Mucosa of gallbladder (tissue), 1 donor: ENCODE measurements around the gene ASPA. TPM values are rescaled to one million over a fixed set of nuclear protein-coding genes. Genes with fewer than 3 reads are reported as not detected.
A peak's percentile ranks its signal among the peaks of the same experiment; 100 is the strongest.

Source experiments
- DNase-seq: peaks from one replicate; pipeline ENCODE4 v3.0.0-alpha.2; 2020; ENCODE audit warnings: low spot score
- total RNA-seq: library from RNA; stranded (reverse); gene quantifications from one replicate; pipeline ENCODE4 v1.2.1, GENCODE V29; 2021
- donor health status: DM: no; HTN: no; CAD: no.

The ASPA gene
- total RNA-seq, 1 donor from 2014 or later = 2.4 TPM

DNA sequence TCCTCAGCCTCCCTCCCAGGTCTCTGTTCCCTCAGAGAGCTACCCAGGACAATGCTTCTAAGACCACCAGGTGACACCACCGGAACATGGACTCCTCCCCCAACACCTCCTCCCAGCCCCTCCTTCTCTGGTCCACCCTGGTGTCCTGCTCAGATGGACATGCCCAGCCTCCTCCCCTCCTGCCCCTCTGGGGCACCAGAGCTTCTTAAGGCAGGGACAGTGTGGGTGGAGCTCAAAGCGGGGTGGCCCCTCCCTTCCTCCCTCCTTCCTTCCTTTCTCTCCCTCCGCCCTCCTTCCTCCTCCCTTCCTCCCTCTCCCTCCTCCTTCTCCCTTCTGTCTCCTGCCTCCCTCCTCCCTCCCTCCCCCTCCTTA lies 59.1 kb downstream of the ASPA start:
- DNase-seq = no peak

DNA sequence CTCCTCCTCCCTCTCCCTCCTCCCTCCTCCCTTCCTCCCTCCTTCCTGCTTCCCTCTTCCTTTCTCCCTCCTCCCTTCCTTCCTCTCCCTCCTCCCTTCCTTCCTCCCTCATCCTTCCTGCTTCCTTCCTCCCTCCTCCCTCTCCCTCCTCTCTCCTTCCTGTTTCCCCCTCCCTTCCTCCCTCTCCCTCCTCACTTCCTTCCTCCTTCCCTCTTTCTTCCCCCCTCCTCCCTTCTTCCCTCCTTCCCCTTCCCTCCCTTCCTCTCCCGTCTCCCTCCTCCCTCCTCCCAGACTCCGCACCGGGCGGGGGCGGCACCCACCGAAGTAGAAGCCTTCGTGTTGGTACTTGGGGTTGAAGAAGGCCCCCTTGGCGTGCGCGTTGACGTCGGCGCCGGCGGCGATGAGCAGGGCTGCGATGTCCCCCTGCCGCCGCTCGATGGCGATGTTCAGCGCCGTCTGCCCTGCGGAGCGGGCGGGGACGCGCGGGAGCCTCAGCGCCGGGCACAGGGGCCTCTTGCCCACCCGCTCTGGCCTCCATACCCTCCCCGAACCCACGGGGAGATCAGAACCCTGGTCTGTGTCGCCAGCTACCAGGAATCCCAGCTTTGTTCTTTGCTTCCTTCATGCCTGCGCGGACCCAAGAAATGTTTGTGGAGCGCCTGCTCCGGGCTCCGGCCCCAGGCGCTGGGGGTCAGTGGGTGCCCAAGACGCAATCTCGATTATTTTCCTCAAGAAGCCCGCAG lies 59.6 kb downstream of the ASPA start:
- DNase-seq = peak; percentile 45

DNA sequence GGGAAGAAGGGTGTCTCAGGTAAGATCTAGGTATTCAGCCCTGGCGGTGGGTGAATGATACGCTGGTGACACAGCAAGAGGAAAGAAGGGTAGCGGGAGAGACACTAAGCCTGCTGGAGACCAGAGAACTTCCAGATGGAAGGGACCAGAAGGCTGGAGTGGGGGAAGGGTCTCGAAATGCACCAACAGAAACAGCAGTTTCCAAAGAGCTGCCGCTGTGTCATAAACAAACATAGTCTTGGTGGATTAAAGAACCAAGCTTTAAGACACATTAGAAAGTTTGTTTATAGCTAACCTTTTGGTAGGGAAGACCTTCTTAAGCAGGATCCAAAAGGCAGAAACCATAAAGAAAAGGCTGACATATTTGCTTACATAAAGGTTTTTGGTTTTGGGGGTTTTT lies 60.9 kb downstream of the ASPA start:
- DNase-seq = no peak

DNA sequence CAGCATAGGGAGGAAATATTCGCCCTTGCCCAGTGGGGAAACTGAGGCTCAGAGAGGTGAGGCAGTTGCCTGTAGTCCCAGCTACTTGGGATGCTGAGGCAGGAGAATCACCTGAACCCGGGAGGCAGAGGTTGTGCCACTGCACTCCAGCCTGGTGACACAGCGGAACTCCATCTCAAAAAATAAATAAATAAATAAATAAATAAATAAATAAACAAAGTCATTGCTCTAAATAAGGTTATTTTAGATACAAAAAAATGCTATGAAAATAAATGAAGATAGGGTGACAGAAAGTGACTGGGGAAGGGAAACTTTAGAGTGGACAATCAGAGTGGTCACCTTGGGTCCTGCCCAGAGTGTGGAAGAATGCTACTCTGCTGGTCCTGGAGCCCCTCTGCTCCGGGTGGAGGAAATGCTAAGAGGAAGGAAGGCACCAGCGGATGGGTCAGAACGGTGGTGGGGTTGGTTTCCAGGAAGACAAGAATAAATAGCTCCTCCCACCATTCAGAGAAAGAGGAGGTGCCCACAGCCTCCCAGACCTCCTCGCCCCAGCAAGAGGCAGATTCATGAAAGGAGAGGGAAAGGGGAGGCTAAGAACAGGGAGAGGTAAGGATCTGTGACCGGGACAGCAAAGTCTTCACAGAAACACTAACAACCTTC lies 64.2 kb downstream of the ASPA start:
- no peak for DNase-seq

DNA sequence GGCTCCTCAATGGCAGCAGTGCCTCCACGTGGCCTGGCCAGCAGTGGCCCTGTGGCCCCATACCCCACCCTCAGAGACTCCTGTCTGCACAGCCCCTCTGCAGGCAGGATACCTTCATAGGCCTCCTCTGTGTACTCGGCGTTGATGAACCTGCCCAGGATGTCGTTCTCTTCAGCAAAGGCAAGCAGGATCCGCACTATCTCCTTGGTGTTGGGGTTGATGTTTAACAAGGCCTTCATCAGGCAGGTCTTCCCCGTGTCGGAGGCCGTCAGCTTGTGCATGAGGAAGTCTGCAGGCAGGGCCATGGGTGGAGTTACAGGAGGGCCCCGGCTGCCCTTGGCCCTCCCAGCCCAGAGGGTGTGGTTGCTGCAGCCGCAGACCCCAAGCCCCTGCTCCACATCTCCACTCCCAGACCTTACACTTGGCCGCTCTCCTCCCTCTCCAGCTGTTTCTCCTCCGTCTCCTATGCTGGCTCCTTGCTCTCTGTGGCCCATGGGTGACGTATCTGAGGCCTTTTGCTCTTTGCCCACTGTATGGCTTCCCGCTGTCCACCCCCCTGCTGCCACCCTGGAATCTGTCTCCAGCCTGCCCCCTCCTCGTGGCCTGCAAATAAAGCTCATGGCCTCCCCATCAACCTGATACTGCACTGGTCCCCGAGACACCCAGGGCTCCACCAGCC lies 66.8 kb downstream of the ASPA start:
- no peak for DNase-seq

DNA sequence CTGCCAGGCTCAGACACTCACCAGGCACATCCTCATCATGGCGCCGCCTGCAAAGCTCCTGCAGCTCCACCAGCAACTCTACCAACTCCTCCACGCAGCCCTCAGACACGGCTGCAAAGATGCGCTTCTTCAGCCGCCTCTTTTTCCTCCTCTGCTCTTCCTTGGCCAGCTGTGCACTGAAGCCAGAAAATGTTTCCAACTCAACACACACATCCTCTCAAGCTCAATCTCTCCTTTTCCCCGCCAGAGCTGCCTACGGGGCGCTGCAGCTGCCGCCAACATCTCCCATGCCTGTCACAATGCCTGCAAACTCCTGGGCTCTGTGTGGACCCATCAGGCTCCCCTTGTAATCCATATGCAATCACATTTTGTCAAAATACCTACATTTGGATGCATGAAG lies 67.7 kb downstream of the ASPA start:
- no peak for DNase-seq

DNA sequence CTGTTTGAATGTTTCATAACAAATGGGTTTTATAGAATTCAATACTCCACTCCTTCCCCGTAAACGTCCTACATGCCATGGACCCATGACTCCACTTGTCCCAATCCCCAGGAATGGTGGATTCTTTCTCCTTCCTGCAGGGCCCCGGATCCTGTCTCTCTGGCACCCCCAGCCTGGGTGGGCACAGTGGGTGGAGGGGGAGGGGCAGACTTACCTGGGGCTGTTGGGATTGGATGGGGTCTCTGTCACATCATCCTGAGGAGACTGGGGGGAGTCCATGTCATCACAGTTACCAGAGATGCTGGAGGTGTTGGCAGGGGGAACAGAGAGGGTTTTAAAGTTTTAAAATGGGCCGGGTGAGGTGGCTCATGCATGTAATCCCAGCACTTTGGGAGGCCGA lies 68.6 kb downstream of the ASPA start:
- no peak for DNase-seq

DNA sequence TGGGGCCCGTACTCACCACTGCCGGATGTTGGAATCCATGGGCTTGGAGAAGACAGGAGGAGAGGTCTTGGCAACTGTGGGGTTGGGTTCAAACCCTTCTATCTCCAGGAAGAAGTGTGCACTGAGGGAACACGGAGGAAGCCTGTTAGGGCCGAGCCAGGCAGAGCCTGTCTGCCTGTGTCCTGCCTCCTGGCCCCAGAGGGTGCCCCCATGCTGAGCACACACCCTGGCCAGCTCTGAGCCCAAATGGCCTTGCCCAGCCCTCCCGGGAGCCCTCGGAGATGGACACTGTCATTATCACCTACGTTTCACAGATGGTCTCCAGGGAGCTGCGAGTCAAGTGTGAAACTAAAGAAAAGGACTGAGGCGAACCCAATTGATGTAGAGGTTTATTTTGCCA lies 69.4 kb downstream of the ASPA start:
- no peak for DNase-seq

DNA sequence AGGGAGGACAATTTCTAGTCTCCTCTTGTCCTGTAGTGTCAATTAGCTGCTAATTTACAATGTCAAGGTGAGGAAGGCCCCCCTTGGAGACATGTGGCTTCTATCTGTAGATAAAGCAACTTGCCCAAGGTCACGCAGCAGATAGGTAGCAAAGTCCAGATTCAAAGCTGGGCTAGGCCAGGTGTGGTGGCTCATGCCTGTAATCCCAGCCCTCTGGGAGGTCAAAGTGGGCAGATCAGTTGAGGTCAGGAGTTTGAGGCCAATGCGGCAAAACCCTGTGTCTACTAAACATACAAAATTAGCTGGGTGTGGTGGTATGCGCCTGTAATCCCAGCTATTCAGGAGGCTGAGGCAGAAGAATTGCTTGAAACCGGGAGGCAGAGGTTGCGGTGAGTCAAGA lies 70.7 kb downstream of the ASPA start:
- DNase-seq = no peak

DNA sequence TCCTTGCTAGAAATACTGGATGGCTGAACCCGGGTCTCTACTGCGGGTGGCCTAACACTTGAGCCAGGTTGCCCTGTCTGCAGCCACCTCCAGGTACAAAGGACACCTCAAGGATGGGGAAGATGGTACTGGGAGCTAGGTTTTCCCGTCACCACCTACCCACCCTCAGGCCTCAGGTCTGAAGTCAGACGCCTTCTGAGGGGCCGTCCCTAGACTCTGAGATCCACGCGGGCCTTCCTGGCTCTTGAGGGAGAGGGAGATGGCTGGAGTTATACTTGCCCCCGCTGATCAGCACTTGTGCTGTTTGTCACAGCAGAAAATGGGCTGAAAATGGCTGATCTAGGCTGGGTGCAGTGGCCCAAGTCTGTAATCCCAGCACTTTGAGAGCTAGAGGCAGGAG lies 71.2 kb downstream of the ASPA start:
- no peak for DNase-seq

DNA sequence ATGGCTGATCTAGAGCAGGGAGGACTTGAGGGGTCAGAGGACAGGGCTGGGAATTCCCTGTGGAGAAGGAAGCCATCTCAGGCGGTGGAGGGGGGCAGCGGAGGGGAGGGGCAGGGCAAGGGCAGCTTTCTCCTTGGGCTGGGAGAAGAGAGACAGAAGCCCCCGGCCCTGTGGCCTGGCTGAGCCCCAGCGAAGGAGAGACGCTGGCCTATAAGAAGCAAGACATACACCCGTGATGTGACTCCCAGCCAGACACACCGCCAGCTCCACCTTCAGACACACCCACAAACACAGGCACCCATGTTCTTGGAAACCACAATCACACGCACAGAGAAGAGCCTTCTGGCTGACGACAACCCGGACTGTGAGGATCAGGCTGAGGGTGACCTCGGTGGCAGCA lies 71.8 kb downstream of the ASPA start:
- DNase-seq = no peak

DNA sequence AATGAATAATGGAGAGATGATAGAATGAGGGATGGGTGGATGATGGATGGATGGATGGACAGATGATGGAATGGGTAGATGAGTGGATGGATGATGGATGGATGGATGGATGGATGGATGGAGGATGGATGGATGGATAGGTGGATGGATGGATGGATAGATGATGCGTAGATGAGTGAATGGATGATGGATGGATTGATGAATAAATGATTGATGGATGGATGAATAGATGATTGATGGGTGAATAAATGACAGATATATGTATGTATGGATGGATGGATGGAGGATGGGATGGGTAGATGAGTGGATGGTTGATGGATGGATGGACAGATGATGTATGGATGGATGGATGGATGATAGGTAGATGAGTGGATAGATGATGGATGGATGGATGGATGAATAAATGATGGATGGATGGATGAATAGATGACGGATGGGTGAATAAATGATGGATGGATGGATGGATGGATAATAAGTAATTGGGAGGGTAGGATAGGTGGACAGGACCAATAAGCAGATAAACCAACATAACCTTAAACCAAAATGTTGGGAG lies 73.9 kb downstream of the ASPA start:
- DNase-seq = no peak

DNA sequence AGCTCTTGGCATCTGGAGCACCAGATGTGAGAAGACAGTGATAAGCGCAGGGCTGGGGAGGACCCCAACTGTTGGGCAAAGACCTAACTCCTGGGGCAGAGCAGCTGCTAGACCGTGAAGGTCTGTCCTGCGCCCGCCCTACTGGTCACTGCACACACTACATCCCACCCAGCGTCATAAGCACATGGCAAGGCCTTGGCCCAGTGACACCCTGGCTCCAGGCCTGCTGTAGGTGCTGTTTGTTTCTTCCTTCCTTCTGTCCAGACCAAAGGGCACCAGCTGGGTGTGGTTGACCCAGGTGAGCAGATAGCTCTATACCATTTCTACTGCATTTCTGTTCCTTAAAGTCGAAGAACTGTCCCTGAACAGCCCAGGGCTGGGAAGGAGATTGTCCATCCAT lies 75.4 kb downstream of the ASPA start:
- DNase-seq = no peak

DNA sequence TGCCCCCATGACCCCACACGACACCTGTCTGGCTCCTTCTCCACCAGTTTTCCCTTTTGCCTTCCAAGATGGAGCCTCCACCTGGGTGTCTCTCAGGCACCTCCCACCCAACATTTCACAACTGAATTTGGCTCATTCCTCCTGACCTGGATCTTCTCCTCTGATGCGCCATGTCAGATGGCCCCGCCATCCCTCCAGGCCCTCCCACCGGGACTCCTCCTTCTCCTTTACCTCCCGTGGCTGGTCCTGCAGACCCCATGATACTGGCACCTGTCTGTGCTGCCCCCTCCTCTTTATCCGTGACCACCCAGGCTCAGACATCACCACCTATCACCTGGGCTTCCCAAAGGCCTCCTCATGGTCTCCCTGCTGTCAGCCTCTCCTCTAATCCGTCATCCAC lies 77.1 kb downstream of the ASPA start:
- no peak for DNase-seq

Other genes starting within 250 kb of the ASPA start
- gene OR3A1, start 177.6 kb upstream of the ASPA start, total RNA-seq = 0.81 TPM
- 3.0 TPM for gene OR3A2, start 89.7 kb upstream of the ASPA start, total RNA-seq
- not detected for gene OR1E1, start 77.6 kb upstream of the ASPA start, total RNA-seq
- not detected for gene OR3A3, start 64.6 kb upstream of the ASPA start, total RNA-seq
- gene OR1E2, start 42.2 kb upstream of the ASPA start, total RNA-seq = not detected
- gene SPATA22, start 4.2 kb upstream of the ASPA start, total RNA-seq = 0.32 TPM
- 5.7 TPM for gene TRPV3, start 81.8 kb downstream of the ASPA start, total RNA-seq
- gene TRPV1, start 133.4 kb downstream of the ASPA start, total RNA-seq = 6.4 TPM
- gene SHPK, start 160.3 kb downstream of the ASPA start, total RNA-seq = 14.5 TPM
- 13.4 TPM for gene CTNS, start 160.8 kb downstream of the ASPA start, total RNA-seq
- gene TAX1BP3, start 192.6 kb downstream of the ASPA start, total RNA-seq = 158 TPM
- 35.7 TPM for gene EMC6, start 192.8 kb downstream of the ASPA start, total RNA-seq
- 2.0 TPM for gene P2RX5, start 220.2 kb downstream of the ASPA start, total RNA-seq
- 0.32 TPM for gene HASPIN, start 247.9 kb downstream of the ASPA start, total RNA-seq